ENCODE results near the gene HTRA1.

HTRA1 gene

DNA sequence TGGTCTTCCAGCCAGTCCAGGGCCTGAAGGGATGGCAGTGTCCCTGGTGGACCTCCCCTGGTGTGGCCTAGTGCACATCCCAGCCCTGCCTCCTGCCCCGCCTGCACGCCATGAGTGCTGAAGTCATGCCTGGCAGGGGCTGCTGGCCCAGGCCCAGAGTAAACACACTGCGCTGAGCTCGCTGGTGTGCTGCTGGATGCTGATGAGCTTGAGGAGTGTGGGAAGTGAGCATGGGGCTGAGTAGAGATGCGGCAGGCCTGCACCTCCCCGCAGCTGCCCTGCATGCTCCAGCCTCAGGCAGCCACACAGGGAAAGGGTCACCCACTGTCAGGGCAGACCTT is 43.2 kb downstream of the HTRA1 start:
- no peaks in the 10 kb centered on the region for H3K27me3 Mint-ChIP-seq
- H3K9me3 Mint-ChIP-seq: no peaks in the 10 kb centered on the region
- no peak for DNase-seq

DNA sequence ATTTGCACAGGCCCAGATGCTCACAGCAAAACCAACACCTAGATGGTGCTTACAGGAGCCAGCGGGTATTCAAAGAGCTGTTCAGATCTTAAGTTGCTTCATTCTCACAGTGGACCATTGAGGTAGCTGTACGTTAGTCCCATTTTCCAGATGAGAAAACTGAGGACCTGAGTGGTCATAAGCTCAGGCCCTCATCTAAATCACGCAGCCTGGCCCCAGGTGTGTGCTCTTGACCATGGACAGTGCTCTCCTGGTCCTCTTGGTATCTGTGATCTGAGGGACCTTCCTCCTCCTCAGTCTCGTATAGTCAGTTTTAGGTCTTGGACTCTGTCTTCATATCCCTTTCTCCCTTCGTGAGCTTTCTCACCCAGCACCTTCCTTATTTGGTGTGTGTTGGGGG is 43.7 kb downstream of the HTRA1 start:
- H3K4me1 Mint-ChIP-seq (ENCODE audit: low read depth): no peaks in the 10 kb centered on the region
- no peak for DNase-seq

More for the DNA sequence above, 43.2 kb downstream of the HTRA1 start:
- Mint-ChIP-seq H3K27ac (no peak overlapping the region), H3K4me1 (ENCODE audit: low read depth) (no peaks in the 10 kb centered on the region), H3K4me3 (no peak overlapping the region), H3K36me3 (ENCODE audit: low read depth) (no peaks in the 10 kb centered on the region)

DNA sequence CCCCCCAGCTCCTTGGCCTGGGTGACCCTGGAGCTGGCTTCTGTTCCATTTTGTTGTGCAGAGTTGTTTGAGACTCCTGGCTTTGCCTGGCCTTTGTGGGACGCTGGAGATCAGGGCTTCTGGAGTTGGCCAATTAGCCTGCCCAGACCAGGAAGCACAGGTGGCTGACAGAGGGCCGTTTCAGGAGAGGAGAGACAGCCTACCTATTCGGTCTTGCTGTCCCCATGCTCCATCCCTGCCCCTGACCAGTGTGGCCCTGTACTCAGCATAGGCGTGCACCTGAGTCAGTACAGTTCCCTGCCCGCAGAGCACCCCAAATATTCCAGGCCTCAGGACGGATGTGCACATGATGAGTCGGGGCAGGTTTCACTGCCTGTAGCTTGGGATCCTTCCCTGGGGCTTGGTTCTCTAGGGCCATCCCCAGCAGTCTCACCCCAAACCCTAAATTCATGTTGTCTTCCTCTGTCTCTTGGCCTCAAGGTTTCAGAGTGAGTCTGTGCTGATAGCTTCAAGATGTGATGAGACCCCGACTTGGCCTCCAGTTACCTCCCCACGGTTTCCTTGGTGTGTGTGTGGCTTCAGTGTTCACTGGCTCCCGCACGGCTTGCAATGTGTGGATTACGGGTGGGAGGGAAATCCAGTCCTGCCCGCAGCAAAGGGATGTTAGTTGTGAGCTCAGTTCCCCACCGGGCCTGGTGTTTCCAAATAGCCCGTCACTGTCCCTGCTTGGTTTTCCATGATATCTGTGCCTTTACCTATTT is 44.7 kb downstream of the HTRA1 start:
- Mint-ChIP-seq H3K27ac (no peak overlapping the region), H3K9me3 (no peaks in the 10 kb centered on the region), H3K27me3 (no peaks in the 10 kb centered on the region), H3K36me3 (ENCODE audit: low read depth) (no peaks in the 10 kb centered on the region), H3K4me3 (no peak overlapping the region), H3K4me1 (ENCODE audit: low read depth) (no peaks in the 10 kb centered on the region)
- DNase-seq: no peak

More for the DNA sequence above, 43.7 kb downstream of the HTRA1 start:
- H3K27me3 Mint-ChIP-seq: no peaks in the 10 kb centered on the region
- no peak overlapping the region for H3K4me3 Mint-ChIP-seq
- no peaks in the 10 kb centered on the region for H3K36me3 Mint-ChIP-seq (ENCODE audit: low read depth)
- H3K27ac Mint-ChIP-seq: no peak overlapping the region
- H3K9me3 Mint-ChIP-seq: no peaks in the 10 kb centered on the region

DNA sequence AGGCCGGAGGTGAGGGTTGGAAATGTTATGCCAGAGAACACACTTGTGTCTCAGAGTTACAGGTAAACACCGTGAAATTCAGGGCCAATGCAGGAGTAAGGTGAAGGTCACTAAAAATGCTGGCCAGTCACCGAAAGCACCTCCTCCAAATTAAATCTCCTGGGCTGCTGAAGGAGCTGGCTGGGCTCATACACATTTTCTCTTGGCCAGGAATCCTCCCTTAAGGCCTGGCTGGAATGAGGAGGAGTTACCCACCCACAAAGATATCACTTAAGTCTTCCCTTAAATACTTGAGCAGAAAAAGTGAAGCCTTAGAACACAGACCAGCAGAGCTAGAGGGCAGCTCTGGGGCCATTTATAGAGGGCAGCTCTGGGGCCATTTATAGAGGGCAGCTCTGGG is 46.3 kb downstream of the HTRA1 start:
- DNase-seq: no peak
- H3K27me3 Mint-ChIP-seq: no peaks in the 10 kb centered on the region
- no peaks in the 10 kb centered on the region for H3K36me3 Mint-ChIP-seq (ENCODE audit: low read depth)
- H3K4me1 Mint-ChIP-seq (ENCODE audit: low read depth): peaks cover under 1% of the 10 kb centered on the region
- no peak overlapping the region for H3K27ac Mint-ChIP-seq
- no peaks in the 10 kb centered on the region for H3K9me3 Mint-ChIP-seq
- no peak overlapping the region for H3K4me3 Mint-ChIP-seq

DNA sequence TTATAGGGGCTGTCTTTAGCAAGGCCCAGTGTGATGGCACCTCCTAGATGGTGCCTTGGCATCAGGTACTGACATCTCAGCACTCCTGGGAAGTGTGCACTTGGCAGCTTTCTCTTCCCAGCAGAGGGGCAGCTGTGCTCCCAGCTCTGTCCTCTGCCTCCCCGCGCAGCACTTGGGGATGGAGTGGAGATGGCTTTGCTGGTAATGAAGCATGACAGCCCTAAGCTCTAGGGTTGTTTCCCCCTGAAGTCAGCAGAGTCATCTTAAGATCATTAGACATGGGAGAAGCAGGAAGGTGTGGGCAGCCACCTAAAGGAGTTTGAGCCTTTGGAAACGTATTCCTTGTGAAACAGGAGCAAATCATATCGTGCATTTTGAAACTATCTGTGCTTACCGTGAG is 46.7 kb downstream of the HTRA1 start:
- no peak for DNase-seq
- H3K27ac Mint-ChIP-seq: no peak overlapping the region
- no peaks in the 10 kb centered on the region for H3K9me3 Mint-ChIP-seq
- no peaks in the 10 kb centered on the region for H3K27me3 Mint-ChIP-seq
- no peak overlapping the region for H3K4me3 Mint-ChIP-seq
- no peaks in the 10 kb centered on the region for H3K36me3 Mint-ChIP-seq (ENCODE audit: low read depth)
- peaks cover 5% of the 10 kb centered on the region for H3K4me1 Mint-ChIP-seq (ENCODE audit: low read depth)

DNA sequence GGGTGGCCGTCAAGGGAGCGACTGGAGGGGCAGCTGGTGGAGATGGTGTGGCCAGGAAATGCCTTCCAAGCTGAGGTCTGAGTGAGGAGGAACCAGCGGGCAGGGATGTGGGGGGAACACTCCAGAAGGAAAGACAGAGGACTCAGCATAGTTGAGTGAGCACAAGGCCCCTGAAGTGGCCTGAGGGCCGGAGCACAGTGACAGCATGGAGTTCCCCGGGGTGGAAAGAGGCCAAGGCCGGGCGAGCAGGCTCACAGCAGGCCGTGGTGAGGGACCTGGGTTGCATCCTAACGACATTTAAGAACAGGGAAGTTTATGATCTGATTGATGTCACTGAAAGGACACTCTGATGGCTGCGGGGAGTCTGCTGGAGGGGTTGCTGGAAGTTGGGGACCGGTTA is 48.0 kb downstream of the HTRA1 start:
- Mint-ChIP-seq H3K4me3 (no peak overlapping the region), H3K27ac (no peak overlapping the region), H3K9me3 (no peaks in the 10 kb centered on the region), H3K36me3 (ENCODE audit: low read depth) (no peaks in the 10 kb centered on the region), H3K27me3 (no peaks in the 10 kb centered on the region), H3K4me1 (ENCODE audit: low read depth) (peaks cover 12% of the 10 kb centered on the region)
- no peak for DNase-seq

DNA sequence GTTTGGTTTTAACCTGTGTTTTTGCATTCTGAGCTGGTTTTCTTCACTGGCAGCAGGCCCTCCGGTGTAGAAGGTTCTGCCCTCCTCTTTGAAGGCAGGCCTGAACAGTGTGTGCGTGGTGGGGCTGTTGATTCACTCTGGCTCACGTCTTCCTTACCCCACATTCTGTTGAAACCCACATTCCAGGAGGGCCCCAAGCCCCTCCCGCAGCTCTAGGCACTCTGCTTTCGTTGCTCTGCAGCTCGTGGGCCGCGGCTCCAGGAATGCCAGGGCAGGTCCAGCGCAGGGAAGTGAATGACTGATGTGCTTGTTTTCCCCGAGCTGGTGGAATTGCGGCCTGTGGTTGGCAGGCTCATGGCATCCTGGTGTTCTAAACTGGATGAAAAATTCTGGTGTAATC is 49.0 kb downstream of the HTRA1 start:
- Mint-ChIP-seq H3K4me3 (no peak overlapping the region), H3K27ac (no peak overlapping the region), H3K36me3 (ENCODE audit: low read depth) (no peaks in the 10 kb centered on the region), H3K27me3 (no peaks in the 10 kb centered on the region), H3K4me1 (ENCODE audit: low read depth) (peaks cover 20% of the 10 kb centered on the region), H3K9me3 (no peaks in the 10 kb centered on the region)
- no peak for DNase-seq

DNA sequence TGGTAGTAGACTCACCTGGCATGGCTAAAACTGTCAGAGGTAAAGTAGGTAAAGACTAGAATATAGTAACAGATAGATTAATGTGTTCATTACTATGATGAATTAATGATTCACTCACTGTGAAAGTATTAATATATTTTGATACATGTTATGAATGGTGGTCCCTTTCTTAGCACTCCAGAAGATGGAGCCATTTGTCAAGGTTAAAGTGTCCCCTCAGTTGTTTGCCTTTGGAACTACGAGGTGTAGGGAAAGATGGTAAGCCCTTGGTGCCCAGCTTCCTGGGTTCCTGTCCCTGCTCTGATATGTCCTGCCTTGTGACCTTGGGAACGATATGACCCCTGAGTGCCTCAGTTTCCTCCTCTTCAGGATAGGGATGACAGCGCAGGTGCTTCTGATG is 49.4 kb downstream of the HTRA1 start:
- Mint-ChIP-seq H3K36me3 (ENCODE audit: low read depth) (no peaks in the 10 kb centered on the region), H3K4me3 (no peak overlapping the region), H3K4me1 (ENCODE audit: low read depth) (peaks cover 25% of the 10 kb centered on the region)

DNA sequence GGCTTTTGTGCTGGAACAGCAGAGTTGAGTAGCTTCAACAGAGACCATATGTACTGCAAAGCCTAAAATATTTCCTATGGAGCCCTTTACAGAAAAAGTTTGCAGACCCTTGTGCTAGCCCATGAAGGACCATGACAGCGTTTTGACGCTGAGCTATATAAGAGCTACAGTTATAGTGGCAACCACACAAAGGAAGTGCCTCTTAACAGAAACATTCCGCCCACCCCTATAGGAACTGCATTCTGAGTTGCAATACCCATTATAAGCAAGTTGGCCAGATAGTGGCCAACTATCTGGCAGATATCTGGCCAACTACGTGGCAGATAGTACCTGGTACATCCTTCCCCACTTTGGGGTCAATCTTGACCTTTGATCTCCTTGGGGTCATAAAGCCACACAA is 51.7 kb downstream of the HTRA1 start:
- no peaks in the 10 kb centered on the region for H3K36me3 Mint-ChIP-seq (ENCODE audit: low read depth)
- no peak overlapping the region for H3K27ac Mint-ChIP-seq

More for the DNA sequence above, 49.4 kb downstream of the HTRA1 start:
- Mint-ChIP-seq H3K9me3 (no peaks in the 10 kb centered on the region), H3K27ac (no peak overlapping the region), H3K27me3 (no peaks in the 10 kb centered on the region)
- no peak for DNase-seq

DNA sequence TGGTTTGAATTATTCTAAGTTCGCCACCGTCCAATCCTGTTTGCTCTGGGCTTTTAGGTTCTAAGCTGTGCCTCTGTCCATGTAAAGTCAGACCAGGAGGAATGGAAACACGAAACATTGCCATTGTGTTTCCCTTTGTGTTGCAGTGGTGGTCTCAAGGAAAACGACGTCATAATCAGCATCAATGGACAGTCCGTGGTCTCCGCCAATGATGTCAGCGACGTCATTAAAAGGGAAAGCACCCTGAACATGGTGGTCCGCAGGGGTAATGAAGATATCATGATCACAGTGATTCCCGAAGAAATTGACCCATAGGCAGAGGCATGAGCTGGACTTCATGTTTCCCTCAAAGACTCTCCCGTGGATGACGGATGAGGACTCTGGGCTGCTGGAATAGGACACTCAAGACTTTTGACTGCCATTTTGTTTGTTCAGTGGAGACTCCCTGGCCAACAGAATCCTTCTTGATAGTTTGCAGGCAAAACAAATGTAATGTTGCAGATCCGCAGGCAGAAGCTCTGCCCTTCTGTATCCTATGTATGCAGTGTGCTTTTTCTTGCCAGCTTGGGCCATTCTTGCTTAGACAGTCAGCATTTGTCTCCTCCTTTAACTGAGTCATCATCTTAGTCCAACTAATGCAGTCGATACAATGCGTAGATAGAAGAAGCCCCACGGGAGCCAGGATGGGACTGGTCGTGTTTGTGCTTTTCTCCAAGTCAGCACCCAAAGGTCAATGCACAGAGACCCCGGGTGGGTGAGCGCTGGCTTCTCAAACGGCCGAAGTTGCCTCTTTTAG is 52.9 kb downstream of the HTRA1 start:
- H3K27ac Mint-ChIP-seq: no peak overlapping the region
- no peaks in the 10 kb centered on the region for H3K9me3 Mint-ChIP-seq
- peaks cover 4% of the 10 kb centered on the region for H3K27me3 Mint-ChIP-seq
- no peak overlapping the region for H3K4me3 Mint-ChIP-seq
- peaks cover 36% of the 10 kb centered on the region for H3K4me1 Mint-ChIP-seq (ENCODE audit: low read depth)
- no peak for DNase-seq
- no peaks in the 10 kb centered on the region for H3K36me3 Mint-ChIP-seq (ENCODE audit: low read depth)

More for the DNA sequence above, 51.7 kb downstream of the HTRA1 start:
- Mint-ChIP-seq H3K27me3 (no peaks in the 10 kb centered on the region), H3K9me3 (no peaks in the 10 kb centered on the region), H3K4me3 (no peak overlapping the region), H3K4me1 (ENCODE audit: low read depth) (peaks cover 36% of the 10 kb centered on the region)
- no peak for DNase-seq

DNA sequence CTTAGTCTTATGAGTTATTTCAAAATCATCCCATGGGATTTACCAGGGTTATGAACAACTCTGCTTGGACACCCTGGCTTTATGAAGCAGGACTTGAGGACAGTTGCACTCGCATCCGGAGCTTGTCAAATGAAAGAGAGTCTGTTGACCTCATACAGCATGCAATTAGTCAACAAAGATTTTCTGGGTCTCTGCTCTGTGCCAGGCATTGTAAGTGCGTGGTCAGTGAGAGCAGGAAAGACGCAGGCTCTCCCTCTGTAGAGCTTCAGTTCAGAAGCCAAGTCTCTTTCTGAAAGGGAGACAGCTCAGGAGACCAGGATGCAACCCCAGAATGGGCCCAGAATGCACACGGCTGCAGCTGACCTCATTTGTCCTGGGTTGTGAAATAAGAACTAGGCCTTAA is 53.7 kb downstream of the HTRA1 start:
- Mint-ChIP-seq H3K4me3 (no peak overlapping the region), H3K4me1 (ENCODE audit: low read depth) (peaks cover 36% of the 10 kb centered on the region), H3K36me3 (ENCODE audit: low read depth) (no peaks in the 10 kb centered on the region), H3K27me3 (peaks cover 4% of the 10 kb centered on the region), H3K27ac (no peak overlapping the region), H3K9me3 (no peaks in the 10 kb centered on the region)
- DNase-seq: no peak

DNA sequence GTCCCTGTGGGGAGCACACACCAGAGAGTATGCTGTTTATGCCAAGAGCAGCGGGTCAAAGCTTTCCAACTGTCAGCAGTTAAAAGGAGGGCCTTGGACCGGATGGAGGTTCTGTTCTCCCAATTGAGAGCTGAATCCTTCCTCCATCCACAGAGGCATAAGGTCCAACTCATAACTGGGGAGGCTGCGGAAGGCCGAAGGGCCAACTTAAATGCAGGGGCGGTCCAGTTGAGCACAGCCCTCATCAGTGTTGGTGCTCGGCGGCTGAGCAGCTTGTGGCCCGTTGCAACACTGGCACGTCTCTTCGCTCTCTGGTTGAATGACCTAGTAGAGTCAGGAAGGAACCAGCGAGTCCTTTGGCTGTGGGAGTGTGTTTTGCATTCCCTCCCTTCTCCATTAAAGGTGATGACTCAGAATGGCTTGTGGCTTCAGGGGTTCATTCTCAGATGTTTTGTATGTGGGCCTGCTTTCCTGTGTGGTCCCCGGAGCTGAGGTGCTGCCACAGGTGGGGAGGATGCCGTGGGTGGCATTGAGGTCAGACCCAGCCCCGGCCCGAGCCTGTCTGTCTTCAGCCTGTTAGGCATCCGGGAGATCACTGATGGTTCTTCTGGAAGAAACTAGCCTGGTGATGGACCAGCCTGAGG is 54.4 kb downstream of the HTRA1 start:
- DNase-seq: peak; percentile 62
- H3K36me3 Mint-ChIP-seq (ENCODE audit: low read depth): no peaks in the 10 kb centered on the region
- no peak overlapping the region for H3K4me3 Mint-ChIP-seq
- H3K27ac Mint-ChIP-seq: no peak overlapping the region
- H3K27me3 Mint-ChIP-seq: peaks cover 4% of the 10 kb centered on the region
- H3K9me3 Mint-ChIP-seq: no peaks in the 10 kb centered on the region
- peaks cover 36% of the 10 kb centered on the region for H3K4me1 Mint-ChIP-seq (ENCODE audit: low read depth)

DNA sequence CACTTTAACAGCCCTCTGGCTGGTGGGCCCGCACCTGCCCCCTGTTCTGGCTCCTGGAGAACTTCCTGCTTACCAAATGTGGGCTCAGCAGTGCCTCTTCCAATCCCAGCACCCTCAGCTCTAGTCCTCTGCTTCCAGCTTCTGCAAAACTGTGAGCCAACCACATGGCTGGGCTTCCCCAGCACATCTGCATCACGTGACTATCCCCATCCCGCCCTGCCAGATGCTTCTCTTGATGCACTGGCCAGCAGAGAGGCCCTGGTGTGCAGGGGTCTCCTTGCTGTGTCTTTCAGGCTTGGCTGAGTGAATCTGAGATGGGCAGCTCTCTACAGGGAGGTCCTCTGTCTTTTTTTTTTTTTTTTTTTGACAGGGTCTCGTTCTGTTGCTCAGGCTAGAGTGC is 55.4 kb downstream of the HTRA1 start:
- H3K27ac Mint-ChIP-seq: no peak overlapping the region
- no peak overlapping the region for H3K4me3 Mint-ChIP-seq
- no peaks in the 10 kb centered on the region for H3K36me3 Mint-ChIP-seq (ENCODE audit: low read depth)
- H3K4me1 Mint-ChIP-seq (ENCODE audit: low read depth): peaks cover 36% of the 10 kb centered on the region
- H3K9me3 Mint-ChIP-seq: no peaks in the 10 kb centered on the region
- peaks cover 4% of the 10 kb centered on the region for H3K27me3 Mint-ChIP-seq
- no peak for DNase-seq

DNA sequence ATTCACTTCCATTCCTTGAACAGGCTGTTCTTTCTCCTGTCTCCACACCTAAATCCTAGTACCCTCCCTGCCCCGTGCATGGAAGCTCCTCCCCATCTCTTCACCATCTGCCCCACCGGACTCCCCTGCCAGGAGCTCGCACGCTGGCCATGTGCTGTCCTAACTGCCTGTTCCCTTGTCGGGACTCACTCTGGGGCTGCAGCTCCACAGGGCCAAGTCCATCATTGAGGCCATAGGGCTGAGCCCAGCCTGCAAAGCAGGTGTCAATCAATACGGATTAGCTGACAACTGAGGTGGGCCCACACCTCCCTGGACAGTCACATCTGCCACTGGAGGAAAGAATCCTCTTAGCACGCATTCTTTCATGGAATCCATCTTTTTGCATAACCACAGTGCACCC is 57.8 kb downstream of the HTRA1 start:
- Mint-ChIP-seq H3K27ac (no peak overlapping the region), H3K27me3 (peaks cover 4% of the 10 kb centered on the region), H3K4me1 (ENCODE audit: low read depth) (peaks cover 26% of the 10 kb centered on the region), H3K4me3 (no peak overlapping the region), H3K9me3 (no peaks in the 10 kb centered on the region), H3K36me3 (ENCODE audit: low read depth) (no peaks in the 10 kb centered on the region)
- no peak for DNase-seq

DNA sequence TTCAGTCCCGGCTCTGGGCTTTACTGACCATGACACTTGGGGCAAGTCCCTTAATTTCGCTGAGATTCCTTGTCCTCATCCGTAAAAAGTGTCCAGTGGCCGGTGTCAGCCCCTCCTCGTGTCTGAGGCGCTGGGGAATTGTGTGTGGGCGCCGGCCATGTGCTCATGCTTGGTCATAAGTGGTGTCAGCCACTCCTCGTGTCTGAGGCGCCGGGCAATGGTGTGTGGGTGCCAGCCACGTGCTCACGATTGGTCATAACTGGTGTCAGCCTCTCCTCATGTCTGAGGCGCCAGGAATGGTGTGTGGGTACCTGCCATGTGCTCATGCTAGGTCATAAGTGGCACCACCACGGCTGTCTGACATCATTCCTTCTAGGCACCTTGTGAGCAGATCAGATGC is 58.5 kb downstream of the HTRA1 start:
- no peak for DNase-seq
- H3K27me3 Mint-ChIP-seq: peaks cover 4% of the 10 kb centered on the region
- H3K4me1 Mint-ChIP-seq (ENCODE audit: low read depth): peaks cover 20% of the 10 kb centered on the region
- H3K36me3 Mint-ChIP-seq (ENCODE audit: low read depth): no peaks in the 10 kb centered on the region
- H3K9me3 Mint-ChIP-seq: no peaks in the 10 kb centered on the region
- H3K4me3 Mint-ChIP-seq: no peak overlapping the region
- H3K27ac Mint-ChIP-seq: no peak overlapping the region

Measured in activated T-cell treated with anti-CD3 and anti-CD28 coated beads, Interleukin-2, amount 50 U/mL, for 24 hours (primary cell).